Measurements from ENCODE around the gene SLC26A11.
A peak's percentile ranks its signal among the peaks of the same experiment; 100 is the strongest.

SLC26A11 gene

GRCh38 chr17:80260069-80260535 lies 39.9 kb downstream of the SLC26A11 start:
- TF ChIP-seq, protein P1, sequence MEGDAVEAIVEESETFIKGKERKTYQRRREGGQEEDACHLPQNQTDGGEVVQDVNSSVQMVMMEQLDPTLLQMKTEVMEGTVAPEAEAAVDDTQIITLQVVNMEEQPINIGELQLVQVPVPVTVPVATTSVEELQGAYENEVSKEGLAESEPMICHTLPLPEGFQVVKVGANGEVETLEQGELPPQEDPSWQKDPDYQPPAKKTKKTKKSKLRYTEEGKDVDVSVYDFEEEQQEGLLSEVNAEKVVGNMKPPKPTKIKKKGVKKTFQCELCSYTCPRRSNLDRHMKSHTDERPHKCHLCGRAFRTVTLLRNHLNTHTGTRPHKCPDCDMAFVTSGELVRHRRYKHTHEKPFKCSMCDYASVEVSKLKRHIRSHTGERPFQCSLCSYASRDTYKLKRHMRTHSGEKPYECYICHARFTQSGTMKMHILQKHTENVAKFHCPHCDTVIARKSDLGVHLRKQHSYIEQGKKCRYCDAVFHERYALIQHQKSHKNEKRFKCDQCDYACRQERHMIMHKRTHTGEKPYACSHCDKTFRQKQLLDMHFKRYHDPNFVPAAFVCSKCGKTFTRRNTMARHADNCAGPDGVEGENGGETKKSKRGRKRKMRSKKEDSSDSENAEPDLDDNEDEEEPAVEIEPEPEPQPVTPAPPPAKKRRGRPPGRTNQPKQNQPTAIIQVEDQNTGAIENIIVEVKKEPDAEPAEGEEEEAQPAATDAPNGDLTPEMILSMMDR (IDR thresholded peaks at IDR 0.05; ENCODE audit: low read depth, low read length, missing control alignments) = no peak
- no peak for DNase-seq (ENCODE audit: extremely low read depth, low read depth)

GRCh38 chr17:80260791-80261158 lies 40.5 kb downstream of the SLC26A11 start, which contains the start of gene RNF213:
Gene RNF213, plus strand, starts transcription at chr17:80260852. Its CDS starts 2,830 bp downstream, at chr17:80263682.
- no peak for DNase-seq (ENCODE audit: extremely low read depth, low read depth)
- TF ChIP-seq, protein P1 (IDR thresholded peaks at IDR 0.05; ENCODE audit: low read depth, low read length, missing control alignments) = no peak
- peak within 1 kb of the TSS; percentile 88 for H3K4me3 ChIP-seq (replicated peaks; ENCODE audit: low read depth, low read length)

More at GRCh38 chr17:80260069-80260535, 39.9 kb downstream of the SLC26A11 start:
- peak overlapping the region; percentile 40 for H3K4me3 ChIP-seq (replicated peaks; ENCODE audit: low read depth, low read length)

DNA sequence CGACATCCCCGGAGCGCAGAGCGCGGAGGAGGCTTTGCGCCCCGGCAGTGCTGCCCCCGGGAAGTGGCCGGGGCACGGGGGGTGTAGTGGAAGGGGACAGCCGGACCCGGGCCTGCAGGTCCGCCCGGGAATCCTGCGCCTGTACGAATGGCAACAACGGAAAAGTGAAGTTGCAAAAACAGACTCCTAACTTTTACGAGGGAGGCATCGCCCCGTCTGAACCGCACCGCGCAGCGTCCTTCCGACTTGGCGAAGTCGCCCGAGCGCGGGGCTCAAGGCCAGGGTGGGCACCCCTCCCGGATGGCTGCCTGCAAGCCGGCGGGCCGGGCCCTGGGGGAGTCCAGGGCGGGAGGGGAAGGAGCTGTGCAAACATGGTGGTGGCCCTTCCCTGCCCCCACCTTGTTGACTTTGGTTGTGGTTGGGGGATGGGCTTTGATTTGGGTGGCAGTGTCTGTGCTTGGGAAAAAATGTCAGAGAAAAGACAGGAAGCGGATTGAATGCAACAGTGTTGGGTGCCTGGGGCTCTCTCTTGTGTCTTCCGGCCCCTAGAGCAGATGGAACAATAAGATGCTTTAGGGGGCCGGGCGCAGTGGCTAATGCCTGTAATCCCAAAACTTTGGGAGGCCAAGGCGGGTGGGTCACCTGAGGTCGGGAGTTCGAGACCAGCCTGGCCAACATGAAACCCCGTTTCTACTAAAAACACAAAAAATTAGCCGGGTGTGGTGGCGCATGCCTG lies 41.1 kb downstream of the SLC26A11 start:
- TF ChIP-seq, protein P1 (IDR thresholded peaks at IDR 0.05; ENCODE audit: low read depth, low read length, missing control alignments) = no peak
- peak; percentile 31 for DNase-seq (ENCODE audit: extremely low read depth, low read depth)
- peak overlapping the region; percentile 88 for H3K4me3 ChIP-seq (replicated peaks; ENCODE audit: low read depth, low read length)

GRCh38 chr17:80261895-80262279 lies 41.7 kb downstream of the SLC26A11 start:
- DNase-seq (ENCODE audit: extremely low read depth, low read depth) = no peak
- peak overlapping the region; percentile 88 for H3K4me3 ChIP-seq (replicated peaks; ENCODE audit: low read depth, low read length)
- TF ChIP-seq, protein P1 (IDR thresholded peaks at IDR 0.05; ENCODE audit: low read depth, low read length, missing control alignments) = no peak

- DNase-seq (ENCODE audit: extremely low read depth, low read depth) = no peak
- peak overlapping the region; percentile 88 for H3K4me3 ChIP-seq (replicated peaks; ENCODE audit: low read depth, low read length)
- TF ChIP-seq, protein P1 (IDR thresholded peaks at IDR 0.05; ENCODE audit: low read depth, low read length, missing control alignments) = no peak
Measured at GRCh38 chr17:80262291-80262690, 42.1 kb downstream of the SLC26A11 start.

DNA sequence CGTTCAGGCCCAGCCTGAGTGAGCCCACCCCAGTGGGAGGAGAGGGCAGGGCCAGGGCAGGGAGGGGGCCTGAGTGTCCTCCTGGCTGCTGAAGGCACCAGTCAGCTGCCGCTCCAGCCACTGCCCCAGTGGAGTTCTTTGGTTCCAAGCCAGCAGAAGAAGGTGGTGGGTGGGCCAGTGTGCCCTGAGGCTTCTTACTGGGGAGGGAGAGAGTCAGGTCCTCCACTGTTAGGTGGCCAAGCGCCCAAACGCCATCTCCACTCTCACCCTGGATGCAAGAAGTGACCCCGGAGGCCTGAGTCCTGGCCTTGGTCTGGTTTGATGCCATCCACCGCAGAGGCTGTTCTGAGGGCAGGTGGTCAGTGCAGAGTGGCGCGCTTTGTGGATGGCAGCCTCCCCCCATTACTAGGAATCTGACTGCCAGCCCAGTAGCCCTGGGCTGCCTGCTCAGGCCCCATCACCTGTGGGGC lies 42.6 kb downstream of the SLC26A11 start:
- no peak overlapping the region for H3K4me3 ChIP-seq (replicated peaks; ENCODE audit: low read depth, low read length)
- no peak for DNase-seq (ENCODE audit: extremely low read depth, low read depth)
- TF ChIP-seq, protein P1 (IDR thresholded peaks at IDR 0.05; ENCODE audit: low read depth, low read length, missing control alignments) = no peak
